Ureter (tissue), 1 donor: ENCODE measurements around the gene ACIN1. TPM values are rescaled to one million over a fixed set of nuclear protein-coding genes. Genes with fewer than 3 reads are reported as not detected.
"Not testable (repeated sequence)": the region's sequence is repeated elsewhere in the genome, so short reads cannot be mapped to it uniquely, and the experiment has no call there.

ENCODE experiments used
- DNase-seq: peaks from one replicate; pipeline ENCODE4 v3.0.0-alpha.2; 2020; ENCODE audit warnings: low spot score
- total RNA-seq: library from RNA; stranded (reverse); gene quantifications from one replicate; pipeline ENCODE4 v1.2.4, GENCODE V29; 2023
- donor health status: DM: yes; HTN: yes; CAD: no.

Gene ACIN1
- total RNA-seq, 1 donor from 2014 or later = 229 TPM

GRCh38 chr14:23125011-23125410 is 30.1 kb upstream of the ACIN1 start:
- no peak for DNase-seq

- DNase-seq = no peak
Observed at GRCh38 chr14:23124337-23124954, 29.5 kb upstream of the ACIN1 start.

GRCh38 chr14:23123419-23123818 is 28.5 kb upstream of the ACIN1 start:
- DNase-seq = no peak

- no peak for DNase-seq
Observed at GRCh38 chr14:23122086-23122485, 27.1 kb upstream of the ACIN1 start.

GRCh38 chr14:23121361-23121771 is 26.4 kb upstream of the ACIN1 start:
- peak; percentile 61 for DNase-seq

- peak; percentile 92 for DNase-seq
Observed at GRCh38 chr14:23120541-23121251, 25.8 kb upstream of the ACIN1 start.

- no peak for DNase-seq
Observed at GRCh38 chr14:23119363-23120327, 24.7 kb upstream of the ACIN1 start.

GRCh38 chr14:23118506-23119362 is 23.8 kb upstream of the ACIN1 start, which contains the start of gene CEBPE:
Gene CEBPE (minus strand): TSS chr14:23119255. CDS start chr14:23119091, 164 bp downstream.
- no peak for DNase-seq

GRCh38 chr14:23117371-23118020 is 22.6 kb upstream of the ACIN1 start:
- no peak for DNase-seq

- DNase-seq = no peak
Observed at GRCh38 chr14:23115918-23116317, 21.0 kb upstream of the ACIN1 start.

GRCh38 chr14:23115039-23115731 is 20.2 kb upstream of the ACIN1 start:
- no peak for DNase-seq

- no peak for DNase-seq
Observed at GRCh38 chr14:23114669-23115038, 19.7 kb upstream of the ACIN1 start.

- DNase-seq = no peak
Observed at GRCh38 chr14:23114120-23114458, 19.2 kb upstream of the ACIN1 start.

- DNase-seq = no peak
Observed at GRCh38 chr14:23113431-23114119, 18.6 kb upstream of the ACIN1 start.

- DNase-seq = no peak
Observed at GRCh38 chr14:23112359-23113178, 17.6 kb upstream of the ACIN1 start.

GRCh38 chr14:23110579-23111365 is 15.8 kb upstream of the ACIN1 start:
- DNase-seq = no peak

- DNase-seq = no peak
Observed at GRCh38 chr14:23109769-23110168, 14.8 kb upstream of the ACIN1 start.

GRCh38 chr14:23108169-23108568 is 13.2 kb upstream of the ACIN1 start:
- DNase-seq = not testable (repeated sequence)
